Upper lobe of left lung (tissue), 6 donors: ENCODE data around the gene DPEP2. TPM values are rescaled to one million over a fixed set of nuclear protein-coding genes. Genes with fewer than 3 reads are reported as not detected.

Source experiments
- ATAC-seq, 2 donors: fragments of 200-7000 bp; cut with Tn5 transposase; one replicate each; pipeline ENCODE4 v1.9.1; 2022; ENCODE audit warnings: mild to moderate bottlenecking in 2 of 2, moderate library complexity in 2 of 2; ENCODE audit not compliant: low FRiP score in 2 of 2
- DNase-seq, 2 donors: peaks; one replicate each; pipeline ENCODE4 v3.0.0-alpha.2; 2019 to 2020
- H3K27ac ChIP-seq, 4 donors: fragments of 200-600 bp; sonication (generic); one replicate each; pipeline ENCODE4 v1.5.1; 2016 to 2019
- H3K27me3 ChIP-seq, 4 donors: fragments of 200-600 bp; sonication (generic); one replicate each; pipeline ENCODE4 v1.5.1; 2017 to 2019
- H3K36me3 ChIP-seq, 4 donors: fragments of 200-600 bp; sonication (generic); one replicate each; pipeline ENCODE4 v1.5.1; 2016 to 2019
- H3K4me1 ChIP-seq, 4 donors: fragments of 200-600 bp; sonication (generic); one replicate each; pipeline ENCODE4 v1.5.1; 2018 to 2019
- H3K4me3 ChIP-seq, 4 donors: fragments of 200-600 bp; sonication (generic); one replicate each; pipeline ENCODE4 v1.5.1; 2017 to 2019; ENCODE audit warnings: mild to moderate bottlenecking in 2 of 4, moderate library complexity in 1 of 4
- H3K9me3 ChIP-seq, 4 donors: fragments of 200-600 bp; sonication (generic); one replicate each; pipeline ENCODE4 v1.5.1; 2018 to 2019
- EP300 ChIP-seq, 4 donors: sonication (generic); formaldehyde crosslinking; IDR thresholded peaks; one replicate each; pipeline ENCODE4 v1.5.1; 2017; ENCODE audit warnings: antibody characterized with exemption in 4 of 4, control low read depth in 2 of 4
- POLR2A ChIP-seq, 4 donors: fragments of 450-650 bp; IDR thresholded peaks; one replicate each; pipeline ENCODE4 v1.5.1; 2016 to 2017; ENCODE audit warnings: antibody characterized with exemption in 4 of 4, mild to moderate bottlenecking in 2 of 4
- POLR2AphosphoS5 ChIP-seq, 2 donors: sonication (generic); formaldehyde crosslinking; IDR thresholded peaks; one replicate each; pipeline ENCODE4 v1.5.1; 2017; ENCODE audit warnings: antibody characterized with exemption in 2 of 2
- WGBS, 2 donors: methylation state at CpG; one replicate each; pipeline ENCODE4 v1.1.5; 2017 to 2018; 5-methylcytosine and 5-hydroxymethylcytosine counted together
- total RNA-seq, 6 donors: library from RNA; depleted of rRNA in 4 of 6; stranded (reverse); fragments of >200 nt in 4 of 6; gene quantifications; one replicate each; pipeline versions ENCODE4 v1.1.0 to v1.2.1, GENCODE V29; 2016 to 2021
- TF ChIP-seq, protein P1 (sequence below), 6 experiments: fragments of 450-650 bp in 4 of 6; fragments of 200-600 bp in 2 of 6; sonication (generic) in 2 of 6; IDR thresholded peaks; one replicate each; pipeline ENCODE4 v1.5.1; 2016 to 2019; ENCODE audit warnings: antibody characterized with exemption in 6 of 6
- donor health status: DM: no; HTN: no; CAD: no; lungs with moderate emphysema.
- donor health status: DM: no; HTN: yes; CAD: no; lungs with severe emphysema.

DPEP2 gene
- total RNA-seq, 6 donors from 2014 or later = 7.1 to 56.6 (median 23.0) TPM

DNA sequence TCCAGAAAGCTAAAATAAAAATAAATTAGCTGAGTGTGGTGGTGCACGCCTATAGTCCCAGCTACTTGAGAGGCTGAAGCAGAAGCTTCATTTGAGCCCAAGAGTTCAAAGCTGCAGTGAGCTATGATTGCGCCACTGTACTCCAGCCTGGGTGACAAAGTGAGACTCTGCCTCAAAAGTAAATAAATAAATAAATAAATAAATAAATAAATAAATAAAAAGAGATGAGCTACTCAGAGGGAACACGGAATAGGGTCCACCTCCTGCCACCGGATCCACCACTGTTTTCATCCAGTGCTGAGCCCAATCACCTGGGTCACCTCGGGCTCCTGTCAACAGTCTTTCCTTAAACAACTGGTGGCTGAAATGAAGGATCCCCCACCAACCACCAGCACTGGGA, 12.3 kb downstream of the DPEP2 start:
- Histone ChIP-seq H3K4me3 (no peak overlapping the region), H3K27me3 (no peaks in the 10 kb centered on the region), H3K36me3 (no peaks in the 10 kb centered on the region), H3K4me1 (peaks cover 26 to 40% (median 29%) of the 10 kb centered on the region in 4 donors), H3K27ac (peak overlapping the region in 3 of 4 donors; percentile 48 to 77 (median 61)), H3K9me3 (no peaks in the 10 kb centered on the region)
- TF ChIP-seq, protein P1, sequence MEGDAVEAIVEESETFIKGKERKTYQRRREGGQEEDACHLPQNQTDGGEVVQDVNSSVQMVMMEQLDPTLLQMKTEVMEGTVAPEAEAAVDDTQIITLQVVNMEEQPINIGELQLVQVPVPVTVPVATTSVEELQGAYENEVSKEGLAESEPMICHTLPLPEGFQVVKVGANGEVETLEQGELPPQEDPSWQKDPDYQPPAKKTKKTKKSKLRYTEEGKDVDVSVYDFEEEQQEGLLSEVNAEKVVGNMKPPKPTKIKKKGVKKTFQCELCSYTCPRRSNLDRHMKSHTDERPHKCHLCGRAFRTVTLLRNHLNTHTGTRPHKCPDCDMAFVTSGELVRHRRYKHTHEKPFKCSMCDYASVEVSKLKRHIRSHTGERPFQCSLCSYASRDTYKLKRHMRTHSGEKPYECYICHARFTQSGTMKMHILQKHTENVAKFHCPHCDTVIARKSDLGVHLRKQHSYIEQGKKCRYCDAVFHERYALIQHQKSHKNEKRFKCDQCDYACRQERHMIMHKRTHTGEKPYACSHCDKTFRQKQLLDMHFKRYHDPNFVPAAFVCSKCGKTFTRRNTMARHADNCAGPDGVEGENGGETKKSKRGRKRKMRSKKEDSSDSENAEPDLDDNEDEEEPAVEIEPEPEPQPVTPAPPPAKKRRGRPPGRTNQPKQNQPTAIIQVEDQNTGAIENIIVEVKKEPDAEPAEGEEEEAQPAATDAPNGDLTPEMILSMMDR (IDR thresholded peaks at IDR 0.05) = no peak
- no peak for TF ChIP-seq POLR2AphosphoS5 (IDR thresholded peaks at IDR 0.05)
- no peak for TF ChIP-seq EP300 (IDR thresholded peaks at IDR 0.05)
- TF ChIP-seq POLR2A (IDR thresholded peaks at IDR 0.05) = no peak
- ATAC-seq (no peak), DNase-seq (no peak)
- WGBS, 2 donors = 83 to 91% methylated on average over 5 of the region's 5 CpGs

DNA sequence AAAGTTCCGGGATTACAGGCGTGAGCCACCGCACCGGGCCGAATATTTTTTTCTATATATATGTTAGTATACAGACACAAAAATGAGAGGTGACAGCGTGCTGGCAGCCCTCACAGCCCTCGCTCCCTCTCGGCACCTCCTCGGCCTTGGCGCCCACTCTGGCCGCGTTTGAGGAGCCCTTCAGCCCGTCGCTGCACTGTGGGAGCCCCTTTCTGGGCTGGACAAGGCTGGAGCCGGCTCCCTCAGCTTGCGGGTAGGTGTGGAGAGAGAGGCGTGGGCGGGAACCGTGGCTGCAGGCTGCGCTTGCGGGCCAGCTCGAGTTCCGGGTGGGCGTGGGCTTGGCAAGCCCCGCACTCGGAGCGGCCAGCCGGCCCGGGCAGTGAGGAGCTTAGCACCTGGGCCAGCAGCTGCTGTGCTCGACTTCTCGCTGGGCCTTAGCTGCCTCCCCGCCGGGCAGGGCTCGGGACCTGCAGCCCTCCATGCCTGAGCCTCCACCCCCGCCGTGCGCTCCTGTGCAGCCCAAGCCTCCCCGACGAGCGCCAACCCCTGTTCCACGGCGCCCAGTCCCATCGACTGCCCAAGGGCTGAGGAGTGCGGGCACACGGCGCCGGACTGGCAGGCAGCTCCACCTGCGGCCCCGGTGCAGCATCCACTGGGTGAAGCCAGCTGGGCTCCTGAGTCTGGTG, 17.1 kb downstream of the DPEP2 start:
- Histone ChIP-seq H3K4me1 (peaks cover 26 to 33% (median 28%) of the 10 kb centered on the region in 4 donors), H3K4me3 (no peak overlapping the region), H3K36me3 (no peaks in the 10 kb centered on the region), H3K27me3 (no peaks in the 10 kb centered on the region), H3K9me3 (no peaks in the 10 kb centered on the region), H3K27ac (no peak overlapping the region)
- WGBS, 2 donors = 97 to 98% methylated on average over 29 to 38 of the region's 49 CpGs
- no peak for ATAC-seq
- DNase-seq = peak in 1 of 2 donors; percentile 79
- TF ChIP-seq POLR2AphosphoS5 (IDR thresholded peaks at IDR 0.05) (no peak), EP300 (IDR thresholded peaks at IDR 0.05) (no peak), POLR2A (IDR thresholded peaks at IDR 0.05) (no peak)
- TF ChIP-seq, protein P1 (IDR thresholded peaks at IDR 0.05) = no peak

DNA sequence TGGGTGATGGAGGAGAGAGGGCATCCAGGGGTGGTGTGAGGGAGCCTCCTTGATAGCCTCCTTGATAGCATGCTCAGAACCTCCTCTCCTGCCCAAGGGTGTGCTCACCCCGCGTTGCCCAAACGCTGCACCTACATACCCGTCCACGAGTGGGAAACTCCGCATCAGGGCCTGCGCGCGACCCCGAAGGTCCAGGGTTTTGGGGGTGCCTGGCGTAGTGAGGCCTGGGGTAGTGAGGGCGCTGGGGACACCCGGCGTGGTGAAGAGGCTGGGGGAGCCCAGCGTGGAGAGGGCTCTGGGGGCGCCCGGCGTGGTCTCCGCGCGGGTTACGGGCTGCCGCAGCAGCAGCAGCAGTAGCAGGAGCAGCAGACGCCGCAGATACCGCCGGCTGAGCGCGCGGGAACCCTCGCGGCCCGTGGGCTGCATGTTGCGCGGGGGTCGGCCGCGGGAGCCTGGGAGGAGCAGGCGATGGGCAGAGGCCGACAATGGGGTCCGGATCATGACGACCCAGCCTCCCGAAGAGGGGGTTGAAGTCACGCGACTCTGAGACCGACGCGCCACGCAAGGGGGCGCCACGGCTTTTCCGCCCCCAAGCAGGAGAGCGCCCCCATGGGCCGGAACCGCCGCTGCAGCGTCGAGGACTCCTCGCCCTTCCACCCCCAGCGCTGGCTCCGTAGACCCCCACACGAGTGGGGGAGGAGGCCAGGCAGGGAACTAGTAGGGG, 19.2 kb downstream of the DPEP2 start, which contains the start of gene DPEP3:
TSS of gene DPEP3 (minus strand) at position 545 of the 724 bp plus-strand sequence. CDS start at position 426, 119 bp downstream.
- ATAC-seq (peak in 1 of 2 donors; percentile 21), DNase-seq (peak in 1 of 2 donors; percentile 82)
- Histone ChIP-seq H3K4me1 (peaks cover 16 to 21% (median 18%) of the 10 kb centered on the region in 4 donors), H3K27me3 (no peaks in the 10 kb centered on the region), H3K4me3 (no peak within 1 kb of the TSS), H3K9me3 (no peaks in the 10 kb centered on the region), H3K27ac (no peak within 1 kb of the TSS), H3K36me3 (no peaks in the 10 kb centered on the region)
- 74 to 75% methylated on average over 37 to 61 of the region's 62 CpGs for WGBS, 2 donors
- TF ChIP-seq, protein P1 (IDR thresholded peaks at IDR 0.05) = peak in 1 of 6 experiments; percentile 46
- TF ChIP-seq EP300 (IDR thresholded peaks at IDR 0.05) (no peak), POLR2AphosphoS5 (IDR thresholded peaks at IDR 0.05) (no peak), POLR2A (IDR thresholded peaks at IDR 0.05) (no peak)

DNA sequence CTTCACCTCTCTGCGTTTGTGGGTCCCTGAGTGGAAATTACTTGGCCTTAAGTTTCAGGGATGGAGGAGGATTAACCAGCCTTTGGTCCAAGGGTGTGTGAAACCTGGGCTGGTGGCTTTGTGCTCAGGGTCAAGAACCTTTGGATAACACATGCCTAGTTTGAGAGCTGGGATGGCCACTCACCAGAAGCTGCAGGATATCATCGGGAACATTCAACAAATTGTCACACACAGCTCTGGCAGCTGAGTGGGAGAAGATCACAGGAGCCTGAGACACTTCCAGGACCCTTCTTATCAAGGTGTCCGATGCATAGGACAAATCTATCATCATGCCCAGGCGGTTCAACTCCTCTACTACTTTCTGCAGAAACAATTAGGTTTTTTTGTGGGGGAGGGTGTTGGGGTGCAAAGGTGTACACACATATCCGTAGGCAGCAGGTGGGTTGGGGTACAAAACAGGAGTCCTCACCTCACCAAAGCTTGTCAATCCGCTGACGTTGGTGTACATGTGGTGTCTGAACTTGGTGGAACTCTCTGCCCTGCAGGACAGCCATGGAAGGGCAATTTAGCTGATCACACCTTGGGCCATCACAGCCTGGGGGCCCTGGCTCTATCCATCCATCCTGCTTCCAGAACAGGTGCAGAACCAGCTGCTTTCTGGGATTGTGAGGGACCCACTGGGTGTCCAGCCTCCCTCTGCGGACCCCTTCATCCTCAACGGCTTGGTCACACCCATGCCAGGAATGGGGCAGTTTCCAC, 21.6 kb downstream of the DPEP2 start:
- Histone ChIP-seq H3K4me1 (no peaks in the 10 kb centered on the region), H3K36me3 (no peaks in the 10 kb centered on the region), H3K27ac (no peak overlapping the region), H3K9me3 (no peaks in the 10 kb centered on the region), H3K27me3 (no peaks in the 10 kb centered on the region), H3K4me3 (no peak overlapping the region)
- TF ChIP-seq EP300 (IDR thresholded peaks at IDR 0.05) (no peak), POLR2AphosphoS5 (IDR thresholded peaks at IDR 0.05) (no peak), POLR2A (IDR thresholded peaks at IDR 0.05) (no peak)
- TF ChIP-seq, protein P1 (IDR thresholded peaks at IDR 0.05) = no peak
- DNase-seq (no peak), ATAC-seq (no peak)
- WGBS, 2 donors = 83 to 88% methylated on average over 7 to 9 of the region's 9 CpGs
